HepG2 (cell line): Measurements from ENCODE around the gene ZFYVE28. TPM values are rescaled to one million over a fixed set of nuclear protein-coding genes. Genes with fewer than 3 reads are reported as not detected.

ENCODE experiments used
- ATRX ChIP-seq: sonication (generic); formaldehyde crosslinking; IDR thresholded peaks from 2 replicates; pipeline ENCODE4 v1.4.0; 2020; ENCODE audit warnings: missing genetic modification reagents, borderline replicate concordance
- CEBPG ChIP-seq: IDR thresholded peaks from 2 replicates; pipeline ENCODE4 v1.6.1; 2016
- CENPBD1 ChIP-seq: sonication (generic); formaldehyde crosslinking; IDR thresholded peaks from 2 replicates; pipeline ENCODE4 v1.8.0; 2022; ENCODE audit warnings: missing genetic modification reagents, low read depth, mild to moderate bottlenecking, borderline replicate concordance
- E2F2 ChIP-seq: sonication (generic); formaldehyde crosslinking; IDR thresholded peaks from 2 replicates; pipeline ENCODE4 v1.4.0; 2020; ENCODE audit warnings: missing genetic modification reagents, borderline replicate concordance
- ELF4 ChIP-seq: sonication (generic); formaldehyde crosslinking; IDR thresholded peaks from 2 replicates; pipeline ENCODE4 v1.5.0; 2020; ENCODE audit warnings: missing genetic modification reagents, mild to moderate bottlenecking, moderate library complexity, borderline replicate concordance
- KLF6 ChIP-seq: IDR thresholded peaks from 2 replicates; pipeline ENCODE4 v1.8.0; 2016; ENCODE audit warnings: missing biosample characterization, missing genetic modification reagents
- MATR3 ChIP-seq: sonication (generic); formaldehyde crosslinking; IDR thresholded peaks from 2 replicates; pipeline ENCODE4 v1.4.0; 2020; ENCODE audit warnings: missing genetic modification reagents
- MAX ChIP-seq: IDR thresholded peaks from 2 replicates; pipeline ENCODE4 v1.6.1; 2012; ENCODE audit warnings: inconsistent platforms
- MIER3 ChIP-seq: IDR thresholded peaks from 2 replicates; pipeline ENCODE4 v1.6.1; 2016; ENCODE audit warnings: missing compliant biosample characterization, borderline replicate concordance
- REPIN1 ChIP-seq: sonication (generic); formaldehyde crosslinking; IDR thresholded peaks from 2 replicates; pipeline ENCODE4 v1.8.0; 2022; ENCODE audit warnings: missing genetic modification reagents, low read depth, mild to moderate bottlenecking, borderline replicate concordance
- SMAD1 ChIP-seq: sonication (generic); formaldehyde crosslinking; IDR thresholded peaks from 2 replicates; pipeline ENCODE4 v1.4.0; 2020; ENCODE audit warnings: missing genetic modification reagents, low read depth, mild to moderate bottlenecking, borderline replicate concordance
- SRSF4 ChIP-seq: fragments of 200-400 bp; formaldehyde crosslinking; IDR thresholded peaks from one replicate; pipeline ENCODE4 v1.6.1; 2018; ENCODE audit warnings: mild to moderate bottlenecking, low read depth, low read length, moderate library complexity; ENCODE audit not compliant: poor library complexity, severe bottlenecking
- SSRP1 ChIP-seq: IDR thresholded peaks from 2 replicates; pipeline ENCODE4 v1.6.1; 2016; ENCODE audit warnings: control low read depth
- ZBTB4 ChIP-seq: sonication (generic); formaldehyde crosslinking; IDR thresholded peaks from 2 replicates; pipeline ENCODE4 v1.4.0; 2020; ENCODE audit warnings: missing genetic modification reagents, mild to moderate bottlenecking, borderline replicate concordance
- ZNF253 ChIP-seq: sonication (generic); formaldehyde crosslinking; IDR thresholded peaks from 2 replicates; pipeline ENCODE4 v1.8.0; 2022; ENCODE audit warnings: mild to moderate bottlenecking, missing genetic modification reagents, borderline replicate concordance
- ZNF557 ChIP-seq: sonication (generic); formaldehyde crosslinking; IDR thresholded peaks from 2 replicates; pipeline ENCODE4 v1.4.0; 2020; ENCODE audit warnings: missing genetic modification reagents
- ZNF570 ChIP-seq: sonication (generic); formaldehyde crosslinking; IDR thresholded peaks from 2 replicates; pipeline ENCODE4 v1.4.0; 2020; ENCODE audit warnings: mild to moderate bottlenecking, missing genetic modification reagents, borderline replicate concordance
- ZNF776 ChIP-seq: sonication (generic); formaldehyde crosslinking; IDR thresholded peaks from 2 replicates; pipeline ENCODE4 v1.4.0; 2020; ENCODE audit warnings: mild to moderate bottlenecking, missing genetic modification reagents
- ZNF839 ChIP-seq: sonication (generic); formaldehyde crosslinking; IDR thresholded peaks from 2 replicates; pipeline ENCODE4 v1.4.0; 2020; ENCODE audit warnings: missing genetic modification reagents, mild to moderate bottlenecking, borderline replicate concordance
- ZSCAN29 ChIP-seq: sonication (generic); formaldehyde crosslinking; conservative IDR thresholded peaks from 2 replicates; pipeline ENCODE4 v1.4.0; 2020; ENCODE audit warnings: mild to moderate bottlenecking, missing genetic modification reagents
- ZXDC ChIP-seq: sonication (generic); formaldehyde crosslinking; IDR thresholded peaks from 2 replicates; pipeline ENCODE4 v1.5.0; 2020; ENCODE audit warnings: mild to moderate bottlenecking, missing genetic modification reagents
- polyA plus RNA-seq, 8 experiments: library from polyadenylated mRNA; depleted of rRNA in 3 of 8; stranded (reverse) in 7 of 8; unstranded in 1 of 8; fragments of >200 nt; fragmentation: Illumina TruSeq in 4 of 8; extraction: Trizol in 4 of 8; gene quantifications; 2 replicates each; pipeline versions ENCODE4 v1.2.1 to v1.2.3, GENCODE V29; 2011 to 2016; ENCODE audit warnings: low read depth in 4 of 8, missing spikeins in 1 of 8, mixed read lengths in 1 of 8; ENCODE audit not compliant: insufficient read depth in 1 of 8
- total RNA-seq, 5 experiments: library from RNA; depleted of rRNA; stranded (reverse); fragments of >200 nt; fragmentation: Illumina TruSeq; extraction: Trizol; gene quantifications; 2 replicates each; pipeline ENCODE4 v1.2.3, GENCODE V29; 2016; ENCODE audit warnings: low read depth in 1 of 5

ZFYVE28 gene
- total and polyA plus RNA-seq, 2 of the 13 experiments (the other 11 are each of a cell fraction or from before 2014, with no cell fraction given), result 0.12 to 0.22 TPM

GRCh38 chr4:2262145-2262943 lies 156.1 kb downstream of the ZFYVE28 start (continued):
- TF ChIP-seq ZXDC (CRISPR knock-in tag) (no peak), E2F2 (CRISPR knock-in tag) (peak; percentile 52; the same call in 1 of the 2 replicates), REPIN1 (CRISPR knock-in tag) (peak; percentile 90), KLF6 (0 out of 2 replicates have a peak, but pooled peaks have one; percentile 48), ZNF557 (CRISPR knock-in tag) (no peak), MIER3 (CRISPR knock-in tag) (no peak), MAX (peak; percentile 89), ZSCAN29 (CRISPR knock-in tag) (0 out of 2 replicates have a peak, but pooled peaks have one; percentile 63), ZNF570 (CRISPR knock-in tag) (no peak; the same call in 1 of the 2 replicates), ZBTB4 (CRISPR knock-in tag) (0 out of 2 replicates have a peak, but pooled peaks have one; percentile 23), CEBPG (CRISPR knock-in tag) (no peak), ATRX (no peak), MATR3 (CRISPR knock-in tag) (no peak), ZNF839 (no peak; the same call in 1 of the 2 replicates), SRSF4 (no peak), ZNF776 (CRISPR knock-in tag) (0 out of 2 replicates have a peak, but pooled peaks have one; percentile 50), ZNF253 (CRISPR knock-in tag) (no peak; the same call in 1 of the 2 replicates), SMAD1 (CRISPR knock-in tag) (no peak), CENPBD1 (CRISPR knock-in tag) (no peak), ELF4 (no peak), SSRP1 (CRISPR knock-in tag) (no peak)
